ENCODE measurements around the gene EIF2A.
A peak's percentile ranks its signal among the peaks of the same experiment; 100 is the strongest.

The EIF2A gene

DNA sequence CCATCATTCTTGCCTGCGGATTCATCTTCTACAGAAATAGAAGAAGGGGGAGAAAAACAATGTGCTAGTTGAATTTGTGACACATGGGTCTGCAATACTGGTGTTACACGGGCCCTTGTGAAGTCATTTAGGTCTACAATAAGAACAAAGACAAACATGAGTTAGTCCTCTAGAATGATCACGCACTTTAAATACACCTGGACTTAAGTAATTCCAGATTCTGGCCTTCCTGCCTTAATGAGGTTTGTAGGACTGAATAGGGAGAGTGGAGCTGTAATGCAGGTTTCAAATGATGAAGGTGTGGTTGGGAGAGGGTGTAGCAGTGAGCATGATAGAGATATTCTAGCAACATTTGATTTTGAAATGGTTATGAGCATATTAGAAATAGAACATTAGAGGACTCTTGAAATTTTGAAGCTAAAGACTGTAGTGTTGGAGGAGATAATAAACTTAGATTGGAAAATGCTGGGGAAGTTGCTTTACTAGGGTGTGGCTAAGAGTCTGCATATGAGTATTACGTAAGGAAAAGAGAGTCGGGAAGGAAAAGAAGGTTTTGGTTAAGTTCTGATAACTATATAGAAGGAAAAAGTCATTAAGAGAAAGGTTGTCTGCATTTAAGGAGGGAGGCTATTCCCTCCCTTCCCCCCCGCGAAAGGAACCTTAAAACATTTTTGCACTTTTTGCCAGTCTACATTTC, 606 bp downstream of the EIF2A start:
- Histone ChIP-seq H3K79me2 (ENCODE audit: control insufficient read depth, low read length) (peaks cover 93% of the 10 kb centered on the region), H3K4me3 (ENCODE audit: low read length) (peak overlapping the region; percentile 91), H3K36me3 (ENCODE audit: control insufficient read depth, low read length) (peaks cover 81% of the 10 kb centered on the region), H3K27ac (ENCODE audit: low read depth, low read length) (peak overlapping the region; percentile 61), H3K9me3 (ENCODE audit: control insufficient read depth, insufficient read depth, low read length) (no peaks in the 10 kb centered on the region), H3F3A (ENCODE audit: control insufficient read depth, insufficient read depth) (no peaks in the 10 kb centered on the region; the same call in 1 of the 2 replicates), H3K4me2 (ENCODE audit: low read length) (peak overlapping the region; percentile 72), H3K9me2 (replicated peaks; ENCODE audit: control insufficient read depth, low read length) (no peaks in the 10 kb centered on the region), H3K27me3 (ENCODE audit: control insufficient read depth, low read length) (no peaks in the 10 kb centered on the region), H4K20me1 (ENCODE audit: control insufficient read depth, insufficient read depth, low read depth, low read length) (peaks cover 11% of the 10 kb centered on the region; the same call in 1 of the 2 replicates), H3K4me1 (ENCODE audit: control insufficient read depth, low read length) (peaks cover 32% of the 10 kb centered on the region)
- TF ChIP-seq EZH2phosphoT487 (IDR thresholded peaks at IDR 0.05; ENCODE audit: borderline replicate concordance, low read length), result no peak
- TF ChIP-seq, protein P1, sequence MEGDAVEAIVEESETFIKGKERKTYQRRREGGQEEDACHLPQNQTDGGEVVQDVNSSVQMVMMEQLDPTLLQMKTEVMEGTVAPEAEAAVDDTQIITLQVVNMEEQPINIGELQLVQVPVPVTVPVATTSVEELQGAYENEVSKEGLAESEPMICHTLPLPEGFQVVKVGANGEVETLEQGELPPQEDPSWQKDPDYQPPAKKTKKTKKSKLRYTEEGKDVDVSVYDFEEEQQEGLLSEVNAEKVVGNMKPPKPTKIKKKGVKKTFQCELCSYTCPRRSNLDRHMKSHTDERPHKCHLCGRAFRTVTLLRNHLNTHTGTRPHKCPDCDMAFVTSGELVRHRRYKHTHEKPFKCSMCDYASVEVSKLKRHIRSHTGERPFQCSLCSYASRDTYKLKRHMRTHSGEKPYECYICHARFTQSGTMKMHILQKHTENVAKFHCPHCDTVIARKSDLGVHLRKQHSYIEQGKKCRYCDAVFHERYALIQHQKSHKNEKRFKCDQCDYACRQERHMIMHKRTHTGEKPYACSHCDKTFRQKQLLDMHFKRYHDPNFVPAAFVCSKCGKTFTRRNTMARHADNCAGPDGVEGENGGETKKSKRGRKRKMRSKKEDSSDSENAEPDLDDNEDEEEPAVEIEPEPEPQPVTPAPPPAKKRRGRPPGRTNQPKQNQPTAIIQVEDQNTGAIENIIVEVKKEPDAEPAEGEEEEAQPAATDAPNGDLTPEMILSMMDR (IDR thresholded peaks at IDR 0.05; ENCODE audit: low read depth, low read length, poor library complexity, severe bottlenecking), result no peak

DNA sequence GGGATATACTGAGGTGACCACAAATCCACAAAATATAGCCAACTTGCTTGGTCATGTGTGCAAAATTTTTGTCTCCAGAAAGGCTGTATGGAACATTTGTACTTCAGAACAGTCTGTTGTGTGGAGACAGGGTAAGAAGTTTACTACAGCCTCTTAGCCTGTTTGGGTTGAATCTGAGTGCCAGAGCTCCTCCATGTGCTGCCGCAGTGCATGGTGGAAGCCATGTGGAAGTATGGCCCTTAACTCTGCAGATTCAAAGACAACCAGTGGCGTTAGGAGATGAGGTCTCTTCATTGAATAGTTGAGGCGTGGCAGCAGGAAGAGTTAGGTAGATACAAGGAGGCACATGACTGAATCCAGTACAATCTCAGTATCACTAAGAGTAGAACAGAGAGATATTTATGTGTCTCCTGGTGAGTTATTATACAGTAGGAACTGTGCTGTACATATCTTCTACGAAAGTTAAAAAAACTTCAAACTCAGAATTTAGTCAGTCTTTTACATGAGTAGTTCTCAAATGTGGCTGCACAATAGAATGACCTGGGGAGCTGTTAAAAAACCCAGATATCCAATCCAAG, 9.4 kb downstream of the EIF2A start:
- H3K36me3 ChIP-seq (ENCODE audit: control insufficient read depth, low read length), result peaks cover 88% of the 10 kb centered on the region
- no peak overlapping the region for H3K4me2 ChIP-seq (ENCODE audit: low read length)
- H3K4me3 ChIP-seq (ENCODE audit: low read length), result no peak overlapping the region
- no peaks in the 10 kb centered on the region for H3K9me2 ChIP-seq (replicated peaks; ENCODE audit: control insufficient read depth, low read length)
- H3K9me3 ChIP-seq (ENCODE audit: control insufficient read depth, insufficient read depth, low read length), result no peaks in the 10 kb centered on the region
- peaks cover 94% of the 10 kb centered on the region for H3K79me2 ChIP-seq (ENCODE audit: control insufficient read depth, low read length)
- H3K27me3 ChIP-seq (ENCODE audit: control insufficient read depth, low read length), result no peaks in the 10 kb centered on the region
- no peaks in the 10 kb centered on the region for H4K20me1 ChIP-seq (ENCODE audit: control insufficient read depth, insufficient read depth, low read depth, low read length)
- TF ChIP-seq, protein P1 (IDR thresholded peaks at IDR 0.05; ENCODE audit: low read depth, low read length, poor library complexity, severe bottlenecking), result no peak
- TF ChIP-seq EZH2phosphoT487 (IDR thresholded peaks at IDR 0.05; ENCODE audit: borderline replicate concordance, low read length), result no peak
- H3F3A ChIP-seq (ENCODE audit: control insufficient read depth, insufficient read depth), result 0 out of 2 replicates have a peak, but pooled peaks cover 2% of the 10 kb centered on the region
- no peak overlapping the region for H3K27ac ChIP-seq (ENCODE audit: low read depth, low read length)
- H3K4me1 ChIP-seq (ENCODE audit: control insufficient read depth, low read length), result no peaks in the 10 kb centered on the region

- Histone ChIP-seq H3K27me3 (ENCODE audit: control insufficient read depth, low read length) (no peaks in the 10 kb centered on the region), H3K36me3 (ENCODE audit: control insufficient read depth, low read length) (peaks cover 85% of the 10 kb centered on the region), H3K9me2 (replicated peaks; ENCODE audit: control insufficient read depth, low read length) (no peaks in the 10 kb centered on the region), H4K20me1 (ENCODE audit: control insufficient read depth, insufficient read depth, low read depth, low read length) (no peaks in the 10 kb centered on the region), H3K27ac (ENCODE audit: low read depth, low read length) (no peak overlapping the region), H3F3A (ENCODE audit: control insufficient read depth, insufficient read depth) (0 out of 2 replicates have a peak, but pooled peaks cover 2% of the 10 kb centered on the region), H3K79me2 (ENCODE audit: control insufficient read depth, low read length) (peaks cover 90% of the 10 kb centered on the region), H3K4me1 (ENCODE audit: control insufficient read depth, low read length) (no peaks in the 10 kb centered on the region), H3K4me3 (ENCODE audit: low read length) (no peak overlapping the region), H3K4me2 (ENCODE audit: low read length) (no peak overlapping the region), H3K9me3 (ENCODE audit: control insufficient read depth, insufficient read depth, low read length) (no peaks in the 10 kb centered on the region)
- TF ChIP-seq, protein P1 (IDR thresholded peaks at IDR 0.05; ENCODE audit: low read depth, low read length, poor library complexity, severe bottlenecking), result no peak
- TF ChIP-seq EZH2phosphoT487 (IDR thresholded peaks at IDR 0.05; ENCODE audit: borderline replicate concordance, low read length), result no peak
Observed at GRCh38 chr3:150556792-150557191, 10.2 kb downstream of the EIF2A start.
